GM12873 (cell line): ENCODE results near the gene SART1.

Experiments used
- CTCF ChIP-seq: IDR thresholded peaks from 2 replicates; pipeline ENCODE4 v1.5.1; 2012; ENCODE audit warnings: low read depth, mild to moderate bottlenecking, moderate library complexity, low read length, control low read depth; ENCODE audit not compliant: insufficient read depth; ENCODE audit errors: missing control alignments

The SART1 gene

GRCh38 chr11:66006134-66006890, 44.8 kb downstream of the SART1 start:
- no peak for TF ChIP-seq CTCF

GRCh38 chr11:66006891-66007176, 45.3 kb downstream of the SART1 start:
- no peak for TF ChIP-seq CTCF

- no peak for TF ChIP-seq CTCF
Measured at GRCh38 chr11:66007201-66007634, 45.7 kb downstream of the SART1 start.

GRCh38 chr11:66008095-66008467, 46.5 kb downstream of the SART1 start:
- TF ChIP-seq CTCF = no peak

GRCh38 chr11:66008468-66009101, 47.1 kb downstream of the SART1 start:
- TF ChIP-seq CTCF = no peak

- no peak for TF ChIP-seq CTCF
Measured at GRCh38 chr11:66011239-66011784, 49.8 kb downstream of the SART1 start.

- TF ChIP-seq CTCF = no peak
Measured at GRCh38 chr11:66011785-66012303, 50.3 kb downstream of the SART1 start, which contains the start of gene CST6. CST6 (plus strand) TSS chr11:66012008; CDS start chr11:66012045, 37 bp downstream.
